H1 (cell line): ENCODE data around the gene DIPK1C. TPM values are rescaled to one million over a fixed set of nuclear protein-coding genes. Genes with fewer than 3 reads are reported as not detected.
A peak's percentile ranks its signal among the peaks of the same experiment; 100 is the strongest.

Source experiments
- CTCF ChIA-PET: fragments of 300-600 bp; sonication (Branson Sonifier 250); formaldehyde crosslinking; loops from one replicate; lab custom pipeline; 2021; ENCODE audit not compliant: partially characterized antibody; lab: Charles Lee
- POLR2A ChIA-PET: fragments of 300-600 bp; sonication (Branson Sonifier 250); formaldehyde crosslinking; loops from one replicate; lab custom pipeline; 2021; ENCODE audit warnings: inconsistent platforms; ENCODE audit not compliant: partially characterized antibody; lab: Charles Lee
- DNase-seq, 2 experiments: peaks; one replicate each; pipeline versions ENCODE4 v3.0.0 to v3.0.0-alpha.2; 2010 to 2022; ENCODE audit warnings: low spot score in 2 of 2, low read depth in 1 of 2, mixed read lengths in 1 of 2
- FAIRE-seq: peaks from 2 replicates; lab custom pipeline; 2011; peaks lifted over from hg19 to GRCh38; lab: Jason Lieb, UNC
- H2AFZ ChIP-seq: 2 replicates; pipeline ENCODE4 v1.8.1; 2012; ENCODE audit warnings: low read length, inconsistent platforms
- H2AK5ac ChIP-seq: 2 replicates; pipeline ENCODE4 v1.6.1; 2013; ENCODE audit warnings: low read depth, low read length
- H2BK120ac ChIP-seq: replicated peaks from 2 replicates; pipeline ENCODE3; 2013; ENCODE audit warnings: low read depth, low read length, inconsistent platforms
- H2BK12ac ChIP-seq: 2 replicates; pipeline ENCODE4 v1.6.1; 2013; ENCODE audit warnings: low read depth, low read length
- H2BK15ac ChIP-seq: 2 replicates; pipeline ENCODE4 v1.6.1; 2013; ENCODE audit warnings: low read length
- H2BK20ac ChIP-seq: 2 replicates; pipeline ENCODE4 v1.6.1; 2013; ENCODE audit warnings: low read length
- H2BK5ac ChIP-seq: 2 replicates; pipeline ENCODE4 v1.6.1; 2013; ENCODE audit warnings: low read depth, low read length
- H3K14ac ChIP-seq: 2 replicates; pipeline ENCODE4 v1.6.1; 2013; ENCODE audit warnings: inconsistent platforms; ENCODE audit not compliant: insufficient read length
- H3K18ac ChIP-seq: 2 replicates; pipeline ENCODE4 v1.6.1; 2013; ENCODE audit warnings: low read length; ENCODE audit errors: extremely low read depth
- H3K23ac ChIP-seq: 2 replicates; pipeline ENCODE4 v1.6.1; 2013; ENCODE audit warnings: inconsistent platforms; ENCODE audit not compliant: insufficient read length
- H3K23me2 ChIP-seq: 2 replicates; pipeline ENCODE4 v1.6.1; 2013; ENCODE audit warnings: low read depth, low read length
- H3K27ac ChIP-seq: 2 replicates; pipeline ENCODE4 v1.6.1; 2011; ENCODE audit warnings: low read depth, low read length, inconsistent platforms
- H3K27me3 ChIP-seq, 4 experiments: replicated peaks in 1 of 4; 1 replicate in 1 of 4; 2 replicates in 3 of 4; pipeline versions ENCODE4 v1.6.1 to v1.8.1; 2011 to 2013; ENCODE audit warnings: low read length in 3 of 4, mild to moderate bottlenecking in 3 of 4, inconsistent platforms in 2 of 4, mixed read lengths in 2 of 4, moderate library complexity in 1 of 4; ENCODE audit not compliant: control insufficient read depth in 3 of 4, insufficient read depth in 3 of 4; ENCODE audit errors: extremely low read depth in 1 of 4
- H3K36me3 ChIP-seq, 4 experiments: 2 replicates each; pipeline versions ENCODE4 v1.6.1 to v1.8.1; 2011 to 2013; ENCODE audit warnings: mild to moderate bottlenecking in 4 of 4, low read length in 3 of 4, moderate library complexity in 2 of 4, control low read depth in 1 of 4, inconsistent platforms in 1 of 4; ENCODE audit not compliant: insufficient read depth in 4 of 4, control insufficient read depth in 2 of 4
- H3K4ac ChIP-seq: replicated peaks from 2 replicates; pipeline ENCODE3; 2013; ENCODE audit warnings: low read length, low read depth, mixed read lengths, inconsistent platforms; ENCODE audit not compliant: insufficient read length
- H3K4me1 ChIP-seq, 4 experiments: replicated peaks in 1 of 4; 1 replicate in 1 of 4; 2 replicates in 3 of 4; pipeline versions ENCODE4 v1.6.1 to v1.8.1; 2011 to 2013; ENCODE audit warnings: low read length in 3 of 4, inconsistent platforms in 2 of 4, mixed read lengths in 1 of 4; ENCODE audit not compliant: insufficient read depth in 4 of 4, control insufficient read depth in 3 of 4
- H3K4me2 ChIP-seq, 2 experiments: 2 replicates each; pipeline versions ENCODE4 v1.6.1 to v1.8.1; 2011 to 2013; ENCODE audit warnings: low read depth in 2 of 2, low read length in 2 of 2, control low read depth in 1 of 2, inconsistent platforms in 1 of 2, mild to moderate bottlenecking in 1 of 2; ENCODE audit not compliant: insufficient read depth in 1 of 2
- H3K4me3 ChIP-seq, 4 experiments: fragments of 200-600, 300-600 bp in 1 of 4; sonication (generic), shearing (Covaris generic), sonication (Bioruptor Twin) in 1 of 4; 2 replicates each; pipeline versions ENCODE4 v1.5.1 to v1.8.1; 2011 to 2016; ENCODE audit warnings: low read length in 4 of 4, low read depth in 3 of 4, control low read depth in 2 of 4, inconsistent platforms in 2 of 4, mild to moderate bottlenecking in 2 of 4, mixed read lengths in 1 of 4, moderate library complexity in 1 of 4; ENCODE audit not compliant: insufficient read depth in 2 of 4; ENCODE audit errors: extremely low read depth in 1 of 4
- H3K56ac ChIP-seq: replicated peaks from 2 replicates; pipeline ENCODE3; 2013; ENCODE audit warnings: low read depth, mild to moderate bottlenecking, mixed read lengths, low read length, inconsistent platforms; ENCODE audit not compliant: insufficient read length
- H3K79me1 ChIP-seq: 2 replicates; pipeline ENCODE4 v1.6.1; 2013; ENCODE audit warnings: low read depth, low read length, control low read depth
- H3K79me2 ChIP-seq, 2 experiments: 2 replicates each; pipeline versions ENCODE4 v1.6.1 to v1.8.1; 2012 to 2013; ENCODE audit warnings: low read length in 2 of 2, mild to moderate bottlenecking in 2 of 2, inconsistent platforms in 1 of 2; ENCODE audit not compliant: insufficient read depth in 2 of 2, control insufficient read depth in 1 of 2
- H3K9ac ChIP-seq, 4 experiments: replicated peaks in 1 of 4; 1 replicate in 1 of 4; 2 replicates in 3 of 4; pipeline versions ENCODE4 v1.6.1 to v1.8.1; 2011 to 2013; ENCODE audit warnings: low read depth in 3 of 4, low read length in 3 of 4, control low read depth in 2 of 4, mild to moderate bottlenecking in 2 of 4, moderate library complexity in 2 of 4, inconsistent platforms in 1 of 4; ENCODE audit errors: extremely low read depth in 1 of 4
- H3K9me3 ChIP-seq, 2 experiments: 2 replicates each; pipeline versions ENCODE4 v1.6.1 to v1.8.1; 2012 to 2013; ENCODE audit warnings: mild to moderate bottlenecking in 2 of 2, moderate library complexity in 2 of 2, control low read depth in 1 of 2, inconsistent platforms in 1 of 2, low read depth in 1 of 2, low read length in 1 of 2, mixed read lengths in 1 of 2; ENCODE audit not compliant: insufficient read depth in 2 of 2
- H4K20me1 ChIP-seq, 2 experiments: replicated peaks in 1 of 2; 2 replicates each; pipeline versions ENCODE3 to v1.8.1; 2011 to 2013; ENCODE audit warnings: inconsistent platforms in 2 of 2, low read length in 2 of 2, mild to moderate bottlenecking in 1 of 2; ENCODE audit not compliant: insufficient read depth in 2 of 2, control insufficient read depth in 1 of 2
- H4K5ac ChIP-seq: 2 replicates; pipeline ENCODE4 v1.6.1; 2013; ENCODE audit warnings: low read length, low read depth, mixed read lengths, inconsistent platforms; ENCODE audit not compliant: insufficient read length
- H4K8ac ChIP-seq: 2 replicates; pipeline ENCODE4 v1.8.0; 2013; ENCODE audit warnings: mild to moderate bottlenecking, moderate library complexity, low read length, inconsistent platforms; ENCODE audit not compliant: insufficient read depth; ENCODE audit errors: extremely low read depth
- H4K91ac ChIP-seq: replicated peaks from 2 replicates; pipeline ENCODE3; 2013; ENCODE audit warnings: low read length, mixed read lengths, inconsistent platforms; ENCODE audit not compliant: insufficient read length
- ZNF274 ChIP-seq: IDR thresholded peaks from 2 replicates; pipeline ENCODE4 v1.7.0; 2012; ENCODE audit warnings: low read length, borderline replicate concordance; ENCODE audit errors: extremely low read depth
- WGBS, 2 experiments: shearing (Covaris generic) in 1 of 2; methylation state at CpG; one replicate each; pipeline versions ENCODE4 v1.1.6 to v1.1.7; 2013 to 2015; ENCODE audit warnings: low lambda C conversion rate in 2 of 2, mixed read lengths in 2 of 2, inconsistent platforms in 1 of 2, low coverage in 1 of 2, missing lambda C conversion rate in 1 of 2; ENCODE audit not compliant: insufficient replicate concordance in 2 of 2, insufficient coverage in 1 of 2, insufficient read length in 1 of 2; ENCODE audit errors: extremely low coverage in 1 of 2, missing lambda C conversion rate in 1 of 2; 5-methylcytosine and 5-hydroxymethylcytosine counted together
- polyA plus RNA-seq, 7 experiments: library from polyadenylated mRNA; depleted of rRNA in 3 of 7; stranded (reverse) in 5 of 7; unstranded in 2 of 7; fragments of >200 nt in 5 of 7; fragments of 200-250 nt in 2 of 7; gene quantifications; 1 replicate in 5 of 7; 2 replicates in 1 of 7; 4 replicates in 1 of 7; pipeline versions ENCODE4 v1.2.1 to v1.2.3, GENCODE V29; 2011 to 2013; ENCODE audit warnings: missing spikeins in 2 of 7, mixed read lengths in 2 of 7
- total RNA-seq: library from RNA; stranded (reverse); fragmentation: NEBNext Ultra II Directional; extraction: Animal tissue kit (Norgen Biotek cat#: 25700); gene quantifications from 2 replicates; pipeline ENCODE4 v1.2.1, GENCODE V29; 2021
- TF ChIP-seq, protein P1 (sequence below): IDR thresholded peaks from 2 replicates; pipeline ENCODE4 v1.6.1; 2012; ENCODE audit warnings: inconsistent platforms

Gene DIPK1C
- total and polyA plus RNA-seq, 2 of the 8 experiments (the other 6 are each of a cell fraction or from before 2014, with no cell fraction given), result 0.08 TPM; not detected in 1

DNA sequence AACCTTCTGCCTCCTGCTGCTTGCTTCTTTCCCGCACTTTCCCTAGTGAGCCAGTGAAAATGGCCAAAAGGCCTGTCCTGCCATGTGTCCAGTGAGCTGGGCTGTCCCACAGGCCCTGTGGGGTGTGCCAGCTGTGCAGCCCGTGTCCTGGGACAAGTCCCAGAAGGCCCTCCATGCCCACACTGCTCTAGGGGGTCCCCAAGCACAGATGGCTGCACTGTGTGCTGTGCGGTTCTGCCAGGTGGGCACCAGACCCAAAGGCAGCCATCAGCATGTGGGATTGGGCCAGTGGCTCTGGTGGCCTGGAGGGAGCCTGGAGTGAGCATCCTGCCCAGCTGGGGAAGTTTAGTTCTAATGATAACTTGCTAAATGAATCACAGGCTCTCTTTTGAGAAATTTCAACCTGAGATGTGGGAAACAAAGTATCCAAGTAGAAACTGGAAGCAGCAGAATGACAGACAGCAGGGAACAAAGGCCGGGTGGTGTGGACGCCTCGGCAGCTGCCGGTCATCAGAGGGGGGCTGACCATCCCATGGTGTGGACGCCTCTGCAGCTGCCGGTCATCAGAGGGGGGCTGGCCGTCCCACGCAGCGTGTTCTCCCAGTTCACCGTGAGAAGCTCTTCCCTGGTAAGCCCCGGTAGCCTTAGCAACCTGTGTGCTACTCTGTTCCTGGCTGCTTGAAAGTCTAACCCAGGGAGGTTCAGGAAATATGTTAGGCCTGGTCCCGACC, 29.2 kb upstream of the DIPK1C start:
- Histone ChIP-seq H4K5ac (no peak overlapping the region), H3K36me3 (no peaks in the 10 kb centered on the region), H4K91ac (no peak overlapping the region), H3K79me1 (no peaks in the 10 kb centered on the region), H2BK15ac (no peak overlapping the region), H4K8ac (no peak overlapping the region), H3K79me2 (no peaks in the 10 kb centered on the region), H3K27me3 (no peaks in the 10 kb centered on the region), H2BK20ac (no peak overlapping the region), H3K23me2 (no peaks in the 10 kb centered on the region), H2BK5ac (no peak overlapping the region), H3K14ac (no peak overlapping the region), H2BK12ac (0 out of 2 replicates have a peak overlapping the region, but pooled peaks have one; percentile 39), H2AFZ (peak overlapping the region; percentile 73; the same call in 1 of the 2 replicates), H3K27ac (no peak overlapping the region), H3K4ac (peak overlapping the region; percentile 51), H2BK120ac (no peak overlapping the region), H4K20me1 (no peaks in the 10 kb centered on the region), H3K18ac (no peak overlapping the region), H3K56ac (no peak overlapping the region), H3K9ac (no peak overlapping the region), H2AK5ac (no peak overlapping the region), H3K4me3 (no peak overlapping the region), H3K23ac (no peak overlapping the region), H3K9me3 (no peaks in the 10 kb centered on the region), H3K4me1 (peaks cover 0 to 3% (median 0%) of the 10 kb centered on the region in 4 experiments; a peak in 1 of 7 replicates), H3K4me2 (no peak overlapping the region)
- CTCF ChIA-PET, result interaction anchor here (4.7 kb wide), 1 partner anchor 9 kb away, joined by 19 read pairs; no protein-coding TSS in a partner anchor
- POLR2A ChIA-PET, result interaction anchor here (1.4 kb wide), 1 partner anchor 10 kb away, joined by 7 read pairs; the partner anchor contains the start of gene CNDP2
- FAIRE-seq (no peak), DNase-seq (no peak)
- TF ChIP-seq, protein P1, sequence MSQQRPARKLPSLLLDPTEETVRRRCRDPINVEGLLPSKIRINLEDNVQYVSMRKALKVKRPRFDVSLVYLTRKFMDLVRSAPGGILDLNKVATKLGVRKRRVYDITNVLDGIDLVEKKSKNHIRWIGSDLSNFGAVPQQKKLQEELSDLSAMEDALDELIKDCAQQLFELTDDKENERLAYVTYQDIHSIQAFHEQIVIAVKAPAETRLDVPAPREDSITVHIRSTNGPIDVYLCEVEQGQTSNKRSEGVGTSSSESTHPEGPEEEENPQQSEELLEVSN, result 0 out of 2 replicates have a peak, but pooled peaks have one; percentile 28
- TF ChIP-seq ZNF274, result no peak
- 96% methylated on average over 14 of the region's 15 CpGs; no CpG with 5 or more reads in 1 of the 2 experiments for WGBS, 2 experiments
